Brain microvascular endothelial cell (primary cell): ENCODE measurements around the gene TMEM273.

Experiments used
- DNase-seq: peaks from one replicate; pipeline ENCODE4 v3.0.0-alpha.2; 2020
- H3K27ac ChIP-seq: fragments of 250-450 bp; sonication (Bioruptor Pico); 2 replicates; pipeline ENCODE4 v1.5.1; 2020; ENCODE audit warnings: mild to moderate bottlenecking, moderate library complexity
- H3K27me3 ChIP-seq: fragments of 250-450 bp; sonication (Bioruptor Pico); replicated peaks from 2 replicates; pipeline ENCODE4 v1.5.1; 2020; ENCODE audit warnings: mild to moderate bottlenecking
- H3K36me3 ChIP-seq: fragments of 250-450 bp; sonication (Bioruptor Pico); replicated peaks from 2 replicates; pipeline ENCODE4 v1.5.1; 2020; ENCODE audit warnings: mild to moderate bottlenecking
- H3K4me3 ChIP-seq: 2 replicates; pipeline ENCODE4 v1.5.1; 2011; ENCODE audit warnings: low read depth, mild to moderate bottlenecking, control low read depth, low read length, moderate library complexity
- CTCF ChIP-seq: IDR thresholded peaks from 2 replicates; pipeline ENCODE4 v1.5.1; 2011; ENCODE audit warnings: low read depth, mild to moderate bottlenecking, moderate library complexity, low read length, control low read depth, inconsistent platforms; ENCODE audit errors: missing control alignments
- in situ Hi-C: cut with HindIII; loops from 2 replicates; pipeline ENCODE4 v1.10.0; 2017; ENCODE audit warnings: low sequenced_read_pairs, low pct_ligation_motif_present

The TMEM273 gene

GRCh38 chr10:49120911-49121310 lies 67.3 kb downstream of the TMEM273 start:
- Histone ChIP-seq H3K27ac (no peak overlapping the region), H3K27me3 (no peaks in the 10 kb centered on the region), H3K36me3 (no peaks in the 10 kb centered on the region), H3K4me3 (no peak overlapping the region)
- DNase-seq, result no peak
- in situ Hi-C loops, result no loop called here
- no peak for TF ChIP-seq CTCF

GRCh38 chr10:49119746-49120145 lies 68.4 kb downstream of the TMEM273 start:
- Histone ChIP-seq H3K4me3 (no peak overlapping the region), H3K27ac (no peak overlapping the region), H3K27me3 (no peaks in the 10 kb centered on the region), H3K36me3 (no peaks in the 10 kb centered on the region)
- in situ Hi-C loops, result no loop called here
- no peak for TF ChIP-seq CTCF
- DNase-seq, result peak; percentile 35

DNA sequence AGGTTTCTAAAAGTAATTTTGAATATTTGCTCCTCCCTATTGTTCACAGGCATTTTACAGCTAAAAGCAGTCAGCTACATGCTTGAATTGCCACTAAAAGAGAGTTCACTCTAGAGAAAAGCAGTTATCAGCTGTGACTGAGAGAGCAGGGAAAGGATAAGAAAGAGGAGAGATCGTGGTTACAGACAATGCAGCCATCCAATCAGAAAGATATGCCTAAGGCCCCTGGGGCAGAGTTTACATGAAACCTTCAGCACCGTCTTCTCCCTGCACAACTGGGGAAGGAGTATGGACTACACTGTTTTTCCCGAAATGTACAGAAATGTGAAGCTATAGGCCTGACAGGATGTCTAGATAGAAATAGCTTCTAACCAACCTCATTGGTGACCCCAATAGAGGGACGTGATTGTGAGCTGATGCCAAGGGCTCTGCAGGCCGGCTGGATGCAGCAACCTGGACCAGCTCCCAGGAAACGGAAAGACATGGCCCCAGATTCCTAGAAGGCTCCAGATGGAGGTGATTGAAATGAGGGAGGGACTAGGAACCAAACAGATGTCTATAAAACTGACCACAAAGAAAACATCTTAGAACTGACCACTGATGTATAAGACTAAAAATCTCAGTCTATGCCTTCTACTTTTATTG lies 69.6 kb downstream of the TMEM273 start:
- Histone ChIP-seq H3K36me3 (no peaks in the 10 kb centered on the region), H3K4me3 (no peak overlapping the region), H3K27me3 (no peaks in the 10 kb centered on the region), H3K27ac (no peak overlapping the region)
- no peak for DNase-seq
- no peak for TF ChIP-seq CTCF
- in situ Hi-C loops, result no loop called here

DNA sequence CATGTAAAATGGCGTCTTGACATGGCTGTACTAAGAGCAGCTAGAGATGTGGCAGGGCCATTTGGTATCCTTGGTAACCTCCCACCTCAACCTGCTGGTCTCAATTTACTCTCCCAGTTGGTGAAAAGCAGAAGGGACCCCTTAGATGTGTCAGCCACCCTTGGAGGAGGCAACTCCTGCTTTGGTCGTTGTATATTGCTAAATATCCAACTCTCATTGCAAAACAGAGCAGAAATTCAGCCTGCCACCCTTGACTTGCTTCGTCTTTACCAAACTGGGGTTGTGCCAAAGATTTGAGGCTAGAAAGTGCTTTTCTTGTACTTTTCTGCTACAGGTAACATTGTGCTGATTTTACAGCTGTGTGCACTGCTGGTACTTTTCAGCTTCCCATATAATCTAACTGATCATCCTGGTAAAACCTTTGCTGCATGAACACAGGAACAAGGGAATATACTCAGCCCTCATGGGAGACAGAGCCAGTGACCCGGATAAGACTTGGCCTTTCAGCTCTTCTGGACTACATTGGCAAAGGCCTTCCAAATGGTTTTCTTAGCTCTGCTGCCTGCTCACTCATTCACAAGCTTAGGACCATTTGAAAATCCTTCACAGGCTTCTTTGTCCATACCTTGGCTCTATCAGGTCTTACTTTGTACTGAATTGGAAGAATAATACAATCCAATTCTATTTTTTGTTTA lies 70.7 kb downstream of the TMEM273 start:
- DNase-seq, result no peak
- Histone ChIP-seq H3K27me3 (no peaks in the 10 kb centered on the region), H3K4me3 (no peak overlapping the region), H3K36me3 (no peaks in the 10 kb centered on the region), H3K27ac (no peak overlapping the region)
- TF ChIP-seq CTCF, result no peak
- in situ Hi-C loops, result no loop called here

- H3K27ac ChIP-seq, result no peak overlapping the region
- H3K36me3 ChIP-seq, result no peaks in the 10 kb centered on the region
- DNase-seq, result no peak
- no peaks in the 10 kb centered on the region for H3K27me3 ChIP-seq
- H3K4me3 ChIP-seq, result no peak overlapping the region
- in situ Hi-C loops, result no loop called here
- TF ChIP-seq CTCF, result no peak
These were observed 71.4 kb downstream of the TMEM273 start for GRCh38 chr10:49116509-49117375.
